Measurements from ENCODE around the gene ZNF397. TPM values are rescaled to one million over a fixed set of nuclear protein-coding genes. Genes with fewer than 3 reads are reported as not detected.

Gene ZNF397
- total RNA-seq, result 10 to 100 TPM in 2 of 3 donors, 1 to 10 TPM in 1; 8.7 to 15.6 (median 13.9) TPM
- 39.7 TPM for total RNA-seq (2013)

GRCh38 chr18:35240664-35241447, at the start of gene ZNF397:
Gene ZNF397, plus strand, starts transcription at chr18:35241034. Its CDS starts 1,437 bp downstream, at chr18:35242471.
- Mint-ChIP-seq H3K36me3 (peaks cover 27% of the 10 kb centered on the region), H3K27me3 (ENCODE audit: low read depth in 2 of 2) (no peaks in the 10 kb centered on the region), H3K27ac (peak within 1 kb of the TSS; percentile 97 to 98), H3K4me3 (peak within 1 kb of the TSS; percentile 97), H3K4me1 (peaks cover 25 to 28% of the 10 kb centered on the region in 2 donors), H3K9me3 (no peaks in the 10 kb centered on the region)
- peak; percentile 95 to 97 for DNase-seq
- Histone ChIP-seq H3K27me3 (ENCODE audit: control insufficient read depth, insufficient read depth, low read length) (no peaks in the 10 kb centered on the region), H3K4me3 (ENCODE audit: low read length) (peak within 1 kb of the TSS; percentile 60), H3K27ac (ENCODE audit: low read length) (peak within 1 kb of the TSS; percentile 83), H3K9me3 (ENCODE audit: control insufficient read depth, insufficient read depth, low read length) (no peaks in the 10 kb centered on the region), H3K4me1 (ENCODE audit: control insufficient read depth, insufficient read depth, low read length) (peaks cover 4% of the 10 kb centered on the region), H3K36me3 (ENCODE audit: control insufficient read depth, insufficient read depth, low read length) (peaks cover 29% of the 10 kb centered on the region)
- WGBS (ENCODE audit: insufficient coverage), result under 1% methylated on average over 57 of the region's 60 CpGs
- intact Hi-C loops (cut with micrococcal nuclease), result loop anchor here (1.0 to 10.0 kb wide), 6 partner anchors 26 to 380 kb away; partner anchors contain the start of genes INO80C, ZNF24 and ZSCAN30
- ATAC-seq, result peak; percentile 96 to 99 (median 98)
- no peak for TF ChIP-seq CTCF (IDR thresholded peaks at IDR 0.05)

- Histone ChIP-seq H3K4me3 (ENCODE audit: low read length) (no peak overlapping the region), H3K4me1 (ENCODE audit: control insufficient read depth, insufficient read depth, low read length) (no peaks in the 10 kb centered on the region), H3K27me3 (ENCODE audit: control insufficient read depth, insufficient read depth, low read length) (no peaks in the 10 kb centered on the region), H3K9me3 (ENCODE audit: control insufficient read depth, insufficient read depth, low read length) (no peaks in the 10 kb centered on the region), H3K27ac (ENCODE audit: low read length) (no peak overlapping the region), H3K36me3 (ENCODE audit: control insufficient read depth, insufficient read depth, low read length) (no peaks in the 10 kb centered on the region)
- intact Hi-C loops (cut with micrococcal nuclease), result no loop called here
- no peak for ATAC-seq
- whole genome bisulfite sequencing (ENCODE audit: insufficient coverage), result 86% methylated on average over 4 of the region's 5 CpGs
- H3K36me3 Mint-ChIP-seq, result no peaks in the 10 kb centered on the region
- peaks cover 5 to 9% of the 10 kb centered on the region in 2 donors for H3K4me1 Mint-ChIP-seq
- TF ChIP-seq CTCF (IDR thresholded peaks at IDR 0.05), result no peak
- no peak for DNase-seq
- no peaks in the 10 kb centered on the region for H3K27me3 Mint-ChIP-seq (ENCODE audit: low read depth in 2 of 2)
- no peak overlapping the region for H3K27ac Mint-ChIP-seq
- no peaks in the 10 kb centered on the region for H3K9me3 Mint-ChIP-seq
- no peak overlapping the region for H3K4me3 Mint-ChIP-seq
Measured at GRCh38 chr18:35191698-35192025, 49.2 kb upstream of the ZNF397 start.

GRCh38 chr18:35192415-35192814, 48.4 kb upstream of the ZNF397 start:
- Mint-ChIP-seq H3K27me3 (ENCODE audit: low read depth in 2 of 2) (no peaks in the 10 kb centered on the region), H3K4me1 (peaks cover 5 to 9% of the 10 kb centered on the region in 2 donors), H3K36me3 (no peaks in the 10 kb centered on the region), H3K9me3 (no peaks in the 10 kb centered on the region), H3K4me3 (no peak overlapping the region), H3K27ac (no peak overlapping the region)
- no peak overlapping the region for H3K4me3 ChIP-seq (ENCODE audit: low read length)
- H3K27ac ChIP-seq (ENCODE audit: low read length), result no peak overlapping the region
- no peaks in the 10 kb centered on the region for H3K27me3 ChIP-seq (ENCODE audit: control insufficient read depth, insufficient read depth, low read length)
- H3K9me3 ChIP-seq (ENCODE audit: control insufficient read depth, insufficient read depth, low read length), result no peaks in the 10 kb centered on the region
- no peaks in the 10 kb centered on the region for H3K36me3 ChIP-seq (ENCODE audit: control insufficient read depth, insufficient read depth, low read length)
- no peaks in the 10 kb centered on the region for H3K4me1 ChIP-seq (ENCODE audit: control insufficient read depth, insufficient read depth, low read length)
- DNase-seq, result no peak
- no peak for ATAC-seq
- intact Hi-C loops (cut with micrococcal nuclease), result no loop called here
- WGBS (ENCODE audit: insufficient coverage), result 86% methylated on average over 3 of the region's 4 CpGs
- TF ChIP-seq CTCF (IDR thresholded peaks at IDR 0.05), result no peak
